H1 (cell line): Measurements from ENCODE around the gene SPDEF. TPM values are rescaled to one million over a fixed set of nuclear protein-coding genes. Genes with fewer than 3 reads are reported as not detected.

Source experiments
- CTCF ChIA-PET: fragments of 300-600 bp; sonication (Branson Sonifier 250); formaldehyde crosslinking; loops from one replicate; lab custom pipeline; 2021; ENCODE audit not compliant: partially characterized antibody; lab: Charles Lee
- POLR2A ChIA-PET: fragments of 300-600 bp; sonication (Branson Sonifier 250); formaldehyde crosslinking; loops from one replicate; lab custom pipeline; 2021; ENCODE audit warnings: inconsistent platforms; ENCODE audit not compliant: partially characterized antibody; lab: Charles Lee
- DNase-seq, 2 experiments: peaks; one replicate each; pipeline versions ENCODE4 v3.0.0 to v3.0.0-alpha.2; 2010 to 2022; ENCODE audit warnings: low spot score in 2 of 2, low read depth in 1 of 2, mixed read lengths in 1 of 2
- FAIRE-seq: peaks from 2 replicates; lab custom pipeline; 2011; peaks lifted over from hg19 to GRCh38; lab: Jason Lieb, UNC
- H2AFZ ChIP-seq: 2 replicates; pipeline ENCODE4 v1.8.1; 2012; ENCODE audit warnings: low read length, inconsistent platforms
- H2AK5ac ChIP-seq: 2 replicates; pipeline ENCODE4 v1.6.1; 2013; ENCODE audit warnings: low read depth, low read length
- H2BK120ac ChIP-seq: replicated peaks from 2 replicates; pipeline ENCODE3; 2013; ENCODE audit warnings: low read depth, low read length, inconsistent platforms
- H2BK12ac ChIP-seq: 2 replicates; pipeline ENCODE4 v1.6.1; 2013; ENCODE audit warnings: low read depth, low read length
- H2BK15ac ChIP-seq: 2 replicates; pipeline ENCODE4 v1.6.1; 2013; ENCODE audit warnings: low read length
- H2BK20ac ChIP-seq: 2 replicates; pipeline ENCODE4 v1.6.1; 2013; ENCODE audit warnings: low read length
- H2BK5ac ChIP-seq: 2 replicates; pipeline ENCODE4 v1.6.1; 2013; ENCODE audit warnings: low read depth, low read length
- H3K14ac ChIP-seq: 2 replicates; pipeline ENCODE4 v1.6.1; 2013; ENCODE audit warnings: inconsistent platforms; ENCODE audit not compliant: insufficient read length
- H3K18ac ChIP-seq: 2 replicates; pipeline ENCODE4 v1.6.1; 2013; ENCODE audit warnings: low read length; ENCODE audit errors: extremely low read depth
- H3K23ac ChIP-seq: 2 replicates; pipeline ENCODE4 v1.6.1; 2013; ENCODE audit warnings: inconsistent platforms; ENCODE audit not compliant: insufficient read length
- H3K23me2 ChIP-seq: 2 replicates; pipeline ENCODE4 v1.6.1; 2013; ENCODE audit warnings: low read depth, low read length
- H3K27ac ChIP-seq: 2 replicates; pipeline ENCODE4 v1.6.1; 2011; ENCODE audit warnings: low read depth, low read length, inconsistent platforms
- H3K27me3 ChIP-seq, 4 experiments: replicated peaks in 1 of 4; 1 replicate in 1 of 4; 2 replicates in 3 of 4; pipeline versions ENCODE4 v1.6.1 to v1.8.1; 2011 to 2013; ENCODE audit warnings: low read length in 3 of 4, mild to moderate bottlenecking in 3 of 4, inconsistent platforms in 2 of 4, mixed read lengths in 2 of 4, moderate library complexity in 1 of 4; ENCODE audit not compliant: control insufficient read depth in 3 of 4, insufficient read depth in 3 of 4; ENCODE audit errors: extremely low read depth in 1 of 4
- H3K36me3 ChIP-seq, 4 experiments: 2 replicates each; pipeline versions ENCODE4 v1.6.1 to v1.8.1; 2011 to 2013; ENCODE audit warnings: mild to moderate bottlenecking in 4 of 4, low read length in 3 of 4, moderate library complexity in 2 of 4, control low read depth in 1 of 4, inconsistent platforms in 1 of 4; ENCODE audit not compliant: insufficient read depth in 4 of 4, control insufficient read depth in 2 of 4
- H3K4ac ChIP-seq: replicated peaks from 2 replicates; pipeline ENCODE3; 2013; ENCODE audit warnings: low read length, low read depth, mixed read lengths, inconsistent platforms; ENCODE audit not compliant: insufficient read length
- H3K4me1 ChIP-seq, 4 experiments: replicated peaks in 1 of 4; 1 replicate in 1 of 4; 2 replicates in 3 of 4; pipeline versions ENCODE4 v1.6.1 to v1.8.1; 2011 to 2013; ENCODE audit warnings: low read length in 3 of 4, inconsistent platforms in 2 of 4, mixed read lengths in 1 of 4; ENCODE audit not compliant: insufficient read depth in 4 of 4, control insufficient read depth in 3 of 4
- H3K4me2 ChIP-seq, 2 experiments: 2 replicates each; pipeline versions ENCODE4 v1.6.1 to v1.8.1; 2011 to 2013; ENCODE audit warnings: low read depth in 2 of 2, low read length in 2 of 2, control low read depth in 1 of 2, inconsistent platforms in 1 of 2, mild to moderate bottlenecking in 1 of 2; ENCODE audit not compliant: insufficient read depth in 1 of 2
- H3K4me3 ChIP-seq, 4 experiments: fragments of 200-600, 300-600 bp in 1 of 4; sonication (generic), shearing (Covaris generic), sonication (Bioruptor Twin) in 1 of 4; 2 replicates each; pipeline versions ENCODE4 v1.5.1 to v1.8.1; 2011 to 2016; ENCODE audit warnings: low read length in 4 of 4, low read depth in 3 of 4, control low read depth in 2 of 4, inconsistent platforms in 2 of 4, mild to moderate bottlenecking in 2 of 4, mixed read lengths in 1 of 4, moderate library complexity in 1 of 4; ENCODE audit not compliant: insufficient read depth in 2 of 4; ENCODE audit errors: extremely low read depth in 1 of 4
- H3K56ac ChIP-seq: replicated peaks from 2 replicates; pipeline ENCODE3; 2013; ENCODE audit warnings: low read depth, mild to moderate bottlenecking, mixed read lengths, low read length, inconsistent platforms; ENCODE audit not compliant: insufficient read length
- H3K79me1 ChIP-seq: 2 replicates; pipeline ENCODE4 v1.6.1; 2013; ENCODE audit warnings: low read depth, low read length, control low read depth
- H3K79me2 ChIP-seq, 2 experiments: 2 replicates each; pipeline versions ENCODE4 v1.6.1 to v1.8.1; 2012 to 2013; ENCODE audit warnings: low read length in 2 of 2, mild to moderate bottlenecking in 2 of 2, inconsistent platforms in 1 of 2; ENCODE audit not compliant: insufficient read depth in 2 of 2, control insufficient read depth in 1 of 2
- H3K9ac ChIP-seq, 4 experiments: replicated peaks in 1 of 4; 1 replicate in 1 of 4; 2 replicates in 3 of 4; pipeline versions ENCODE4 v1.6.1 to v1.8.1; 2011 to 2013; ENCODE audit warnings: low read depth in 3 of 4, low read length in 3 of 4, control low read depth in 2 of 4, mild to moderate bottlenecking in 2 of 4, moderate library complexity in 2 of 4, inconsistent platforms in 1 of 4; ENCODE audit errors: extremely low read depth in 1 of 4
- H3K9me3 ChIP-seq, 2 experiments: 2 replicates each; pipeline versions ENCODE4 v1.6.1 to v1.8.1; 2012 to 2013; ENCODE audit warnings: mild to moderate bottlenecking in 2 of 2, moderate library complexity in 2 of 2, control low read depth in 1 of 2, inconsistent platforms in 1 of 2, low read depth in 1 of 2, low read length in 1 of 2, mixed read lengths in 1 of 2; ENCODE audit not compliant: insufficient read depth in 2 of 2
- H4K20me1 ChIP-seq, 2 experiments: replicated peaks in 1 of 2; 2 replicates each; pipeline versions ENCODE3 to v1.8.1; 2011 to 2013; ENCODE audit warnings: inconsistent platforms in 2 of 2, low read length in 2 of 2, mild to moderate bottlenecking in 1 of 2; ENCODE audit not compliant: insufficient read depth in 2 of 2, control insufficient read depth in 1 of 2
- H4K5ac ChIP-seq: 2 replicates; pipeline ENCODE4 v1.6.1; 2013; ENCODE audit warnings: low read length, low read depth, mixed read lengths, inconsistent platforms; ENCODE audit not compliant: insufficient read length
- H4K8ac ChIP-seq: 2 replicates; pipeline ENCODE4 v1.8.0; 2013; ENCODE audit warnings: mild to moderate bottlenecking, moderate library complexity, low read length, inconsistent platforms; ENCODE audit not compliant: insufficient read depth; ENCODE audit errors: extremely low read depth
- H4K91ac ChIP-seq: replicated peaks from 2 replicates; pipeline ENCODE3; 2013; ENCODE audit warnings: low read length, mixed read lengths, inconsistent platforms; ENCODE audit not compliant: insufficient read length
- CBX8 ChIP-seq: fragments of 300-800, 300-1000 bp; sonication (generic); IDR thresholded peaks from 2 replicates; pipeline ENCODE4 v1.7.1; 2016; ENCODE audit warnings: low read depth, low read length, borderline replicate concordance
- KDM1A ChIP-seq: fragments of 200-600, 300-600 bp; sonication (generic); IDR thresholded peaks from 2 replicates; pipeline ENCODE4 v1.7.1; 2016; ENCODE audit warnings: mild to moderate bottlenecking, low read length, borderline replicate concordance
- WGBS, 2 experiments: shearing (Covaris generic) in 1 of 2; methylation state at CpG; one replicate each; pipeline versions ENCODE4 v1.1.6 to v1.1.7; 2013 to 2015; ENCODE audit warnings: low lambda C conversion rate in 2 of 2, mixed read lengths in 2 of 2, inconsistent platforms in 1 of 2, low coverage in 1 of 2, missing lambda C conversion rate in 1 of 2; ENCODE audit not compliant: insufficient replicate concordance in 2 of 2, insufficient coverage in 1 of 2, insufficient read length in 1 of 2; ENCODE audit errors: extremely low coverage in 1 of 2, missing lambda C conversion rate in 1 of 2; 5-methylcytosine and 5-hydroxymethylcytosine counted together
- polyA plus RNA-seq, 7 experiments: library from polyadenylated mRNA; depleted of rRNA in 3 of 7; stranded (reverse) in 5 of 7; unstranded in 2 of 7; fragments of >200 nt in 5 of 7; fragments of 200-250 nt in 2 of 7; gene quantifications; 1 replicate in 5 of 7; 2 replicates in 1 of 7; 4 replicates in 1 of 7; pipeline versions ENCODE4 v1.2.1 to v1.2.3, GENCODE V29; 2011 to 2013; ENCODE audit warnings: missing spikeins in 2 of 7, mixed read lengths in 2 of 7
- total RNA-seq: library from RNA; stranded (reverse); fragmentation: NEBNext Ultra II Directional; extraction: Animal tissue kit (Norgen Biotek cat#: 25700); gene quantifications from 2 replicates; pipeline ENCODE4 v1.2.1, GENCODE V29; 2021

Gene SPDEF
- total and polyA plus RNA-seq, 2 of the 8 experiments (the other 6 are each of a cell fraction or from before 2014, with no cell fraction given): 0.15 to 0.30 TPM

DNA sequence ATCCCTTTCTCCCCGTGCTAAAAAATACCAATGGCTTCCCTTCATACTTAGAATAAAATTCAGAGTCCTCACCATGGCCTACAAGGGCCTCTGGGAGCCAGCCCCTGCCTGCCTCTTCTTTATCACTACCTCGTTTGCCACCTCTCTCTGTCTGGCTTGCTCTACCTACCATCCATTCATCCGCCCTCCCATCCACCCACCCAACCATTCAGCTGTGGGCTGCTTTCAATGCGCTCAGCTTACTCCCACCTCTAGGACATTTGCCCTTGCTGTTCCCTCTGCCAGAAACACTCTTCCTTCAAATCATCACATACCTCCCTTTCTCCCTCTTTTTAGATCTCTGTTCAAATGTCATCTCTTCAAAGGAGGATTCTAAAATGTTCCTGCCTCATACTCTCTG, 45.8 kb downstream of the SPDEF start:
- no peak for FAIRE-seq
- Histone ChIP-seq H3K36me3 (no peaks in the 10 kb centered on the region), H2AFZ (no peak overlapping the region), H3K4me1 (peaks cover 0 to 18% (median 8%) of the 10 kb centered on the region in 4 experiments; a peak in 5 of 7 replicates), H2BK20ac (no peak overlapping the region), H4K5ac (no peak overlapping the region), H3K27ac (no peak overlapping the region), H4K8ac (no peak overlapping the region), H3K4me3 (no peak overlapping the region), H2BK5ac (no peak overlapping the region), H3K79me1 (peaks cover 3% of the 10 kb centered on the region; the same call in 1 of the 2 replicates), H3K14ac (no peak overlapping the region), H3K79me2 (no peaks in the 10 kb centered on the region), H4K91ac (no peak overlapping the region), H3K9ac (no peak overlapping the region), H2BK12ac (no peak overlapping the region), H3K9me3 (no peaks in the 10 kb centered on the region), H2BK15ac (no peak overlapping the region), H3K4ac (no peak overlapping the region), H2BK120ac (no peak overlapping the region), H3K18ac (no peak overlapping the region), H3K27me3 (peaks cover 0 to 1% (median 0%) of the 10 kb centered on the region in 4 experiments; a peak in 1 of 7 replicates), H4K20me1 (peaks cover 0 to 4% of the 10 kb centered on the region in 2 experiments), H3K56ac (no peak overlapping the region), H3K23me2 (peaks cover 12% of the 10 kb centered on the region), H2AK5ac (no peak overlapping the region), H3K4me2 (no peak overlapping the region), H3K23ac (no peak overlapping the region)
- 85% methylated on average over 4 of the region's 4 CpGs; no CpG with 5 or more reads in 1 of the 2 experiments for WGBS, 2 experiments
- no peak for DNase-seq
- CTCF ChIA-PET: interaction anchor here (1.5 kb wide), 1 partner anchor 50 kb away, joined by 7 read pairs; no protein-coding TSS in a partner anchor
- POLR2A ChIA-PET: no interaction called here
- TF ChIP-seq KDM1A (no peak), CBX8 (no peak)
